Neuronal stem cell (in vitro differentiated cells): Measurements from ENCODE around the gene SP8.

ENCODE experiments used
- DNase-seq: peaks from one replicate; pipeline ENCODE4 v3.0.0-alpha.2; 2013; ENCODE audit warnings: low spot score
- H2AFZ ChIP-seq: one replicate; pipeline ENCODE4 v1.6.1; 2013; ENCODE audit warnings: mild to moderate bottlenecking, low read length, inconsistent platforms
- H2AK5ac ChIP-seq: 2 replicates; pipeline ENCODE4 v1.6.1; 2013; ENCODE audit warnings: low read depth, mild to moderate bottlenecking, inconsistent platforms, low read length, moderate library complexity, mixed read lengths
- H2BK120ac ChIP-seq: 2 replicates; pipeline ENCODE4 v1.6.1; 2013; ENCODE audit warnings: low read depth, mild to moderate bottlenecking, inconsistent platforms, low read length, moderate library complexity, mixed read lengths
- H2BK12ac ChIP-seq: one replicate; pipeline ENCODE4 v1.6.1; 2013; ENCODE audit warnings: low read length, inconsistent platforms
- H2BK15ac ChIP-seq: 2 replicates; pipeline ENCODE4 v1.6.1; 2013; ENCODE audit warnings: mild to moderate bottlenecking, low read length, inconsistent platforms, mixed read lengths
- H2BK5ac ChIP-seq: one replicate; pipeline ENCODE4 v1.6.1; 2013; ENCODE audit warnings: inconsistent platforms, mild to moderate bottlenecking, low read length, moderate library complexity
- H3K14ac ChIP-seq: one replicate; pipeline ENCODE4 v1.6.1; 2013; ENCODE audit warnings: low read length, inconsistent platforms
- H3K18ac ChIP-seq: 2 replicates; pipeline ENCODE4 v1.6.1; 2013; ENCODE audit warnings: low read length, inconsistent platforms
- H3K23ac ChIP-seq: 2 replicates; pipeline ENCODE4 v1.6.1; 2013; ENCODE audit warnings: low read depth, mild to moderate bottlenecking, mixed read lengths, low read length, inconsistent platforms; ENCODE audit not compliant: poor library complexity
- H3K27ac ChIP-seq: replicated peaks from 3 replicates; pipeline ENCODE4 v1.5.1; 2013; ENCODE audit warnings: low read length, inconsistent platforms
- H3K27me3 ChIP-seq, 3 experiments: 2 replicates each; pipeline ENCODE4 v1.6.1; 2013; ENCODE audit warnings: low read length in 3 of 3, mild to moderate bottlenecking in 2 of 3, inconsistent platforms in 1 of 3, low read depth in 1 of 3, mixed read lengths in 1 of 3, moderate library complexity in 1 of 3; ENCODE audit not compliant: control insufficient read depth in 3 of 3, insufficient read depth in 3 of 3
- H3K36me3 ChIP-seq, 2 donors: replicated peaks in 1 of 2; 2 replicates each; pipeline ENCODE4 v1.6.1; 2013; ENCODE audit warnings: low read length in 2 of 2; ENCODE audit not compliant: control insufficient read depth in 2 of 2, insufficient read depth in 2 of 2
- H3K4ac ChIP-seq: 2 replicates; pipeline ENCODE4 v1.6.1; 2013; ENCODE audit warnings: inconsistent platforms, mild to moderate bottlenecking, low read length, moderate library complexity
- H3K4me1 ChIP-seq, 2 donors: 1 replicate in 1 of 2; 2 replicates in 1 of 2; pipeline ENCODE4 v1.6.1; 2013; ENCODE audit warnings: low read length in 2 of 2, low read depth in 1 of 2; ENCODE audit not compliant: control insufficient read depth in 2 of 2, insufficient read depth in 1 of 2
- H3K4me2 ChIP-seq: one replicate; pipeline ENCODE4 v1.6.1; 2013; ENCODE audit warnings: mild to moderate bottlenecking, low read length, inconsistent platforms; ENCODE audit not compliant: insufficient read depth, poor library complexity, severe bottlenecking
- H3K4me3 ChIP-seq, 2 donors: 2 replicates each; pipeline ENCODE4 v1.5.1; 2013; ENCODE audit warnings: low read length in 2 of 2, mild to moderate bottlenecking in 2 of 2, inconsistent platforms in 1 of 2, moderate library complexity in 1 of 2
- H3K79me1 ChIP-seq: one replicate; pipeline ENCODE4 v1.6.1; 2013; ENCODE audit warnings: low read depth, mild to moderate bottlenecking, inconsistent platforms, low read length, moderate library complexity
- H3K9ac ChIP-seq: one replicate; pipeline ENCODE4 v1.6.1; 2013; ENCODE audit warnings: mild to moderate bottlenecking, low read depth, low read length, inconsistent platforms; ENCODE audit not compliant: poor library complexity
- H3K9me3 ChIP-seq, 2 donors: replicated peaks in 1 of 2; 2 replicates each; pipeline versions ENCODE3 to v1.6.1; 2013; ENCODE audit warnings: low read length in 2 of 2, mild to moderate bottlenecking in 2 of 2, inconsistent platforms in 1 of 2, low read depth in 1 of 2, mixed read lengths in 1 of 2, moderate library complexity in 1 of 2; ENCODE audit not compliant: control insufficient read depth in 2 of 2, insufficient read depth in 1 of 2
- H4K8ac ChIP-seq: one replicate; pipeline ENCODE4 v1.6.1; 2013; ENCODE audit warnings: low read depth, mild to moderate bottlenecking, inconsistent platforms, low read length, moderate library complexity
- H4K91ac ChIP-seq: one replicate; pipeline ENCODE4 v1.6.1; 2013; ENCODE audit warnings: low read length, low read depth, mild to moderate bottlenecking, inconsistent platforms; ENCODE audit not compliant: poor library complexity
- WGBS, 2 donors: extraction: QIAGEN DNeasy Blood & Tissue Kit; methylation state at CpG; one replicate each; pipeline ENCODE4 v1.1.7; 2013; ENCODE audit warnings: missing lambda C conversion rate in 2 of 2, mixed read lengths in 1 of 2; ENCODE audit not compliant: insufficient read length in 2 of 2, insufficient replicate concordance in 1 of 2; ENCODE audit errors: extremely low coverage in 2 of 2; 5-methylcytosine and 5-hydroxymethylcytosine counted together

Gene SP8

GRCh38 chr7:20776214-20776911 is 10.3 kb downstream of the SP8 start:
- H4K8ac ChIP-seq = no peak overlapping the region
- H2BK15ac ChIP-seq = no peak overlapping the region
- no peak overlapping the region for H3K4me2 ChIP-seq
- H3K36me3 ChIP-seq = no peaks in the 10 kb centered on the region
- peaks cover 4% of the 10 kb centered on the region for H3K79me1 ChIP-seq
- H2BK120ac ChIP-seq = no peak overlapping the region
- no peak overlapping the region for H3K9ac ChIP-seq
- no peak overlapping the region for H3K18ac ChIP-seq
- no CpG with 5 or more reads among the region's 29 CpGs for WGBS, 2 donors
- H2BK12ac ChIP-seq = no peak overlapping the region
- no peak overlapping the region for H2AK5ac ChIP-seq
- DNase-seq = no peak
- H2BK5ac ChIP-seq = no peak overlapping the region
- H3K27ac ChIP-seq = no peak overlapping the region
- no peak overlapping the region for H3K4ac ChIP-seq
- H3K9me3 ChIP-seq = no peaks in the 10 kb centered on the region
- no peak overlapping the region for H4K91ac ChIP-seq
- no peak overlapping the region for H3K23ac ChIP-seq
- H3K14ac ChIP-seq = no peak overlapping the region
- peaks cover 0 to 15% of the 10 kb centered on the region in 2 donors for H3K4me1 ChIP-seq
- no peak overlapping the region for H2AFZ ChIP-seq
- no peak overlapping the region for H3K4me3 ChIP-seq
- H3K27me3 ChIP-seq = peaks cover 0 to 65% (median 0%) of the 10 kb centered on the region in 3 experiments

- H2BK15ac ChIP-seq = no peak overlapping the region
- no peak overlapping the region for H3K27ac ChIP-seq
- no peak overlapping the region for H3K4ac ChIP-seq
- no peak overlapping the region for H3K18ac ChIP-seq
- H3K36me3 ChIP-seq = no peaks in the 10 kb centered on the region
- H3K9me3 ChIP-seq = no peaks in the 10 kb centered on the region
- H3K4me1 ChIP-seq = peaks cover 0 to 1% of the 10 kb centered on the region in 2 donors
- DNase-seq = no peak
- no peaks in the 10 kb centered on the region for H3K79me1 ChIP-seq
- H2BK120ac ChIP-seq = no peak overlapping the region
- no peak overlapping the region for H3K14ac ChIP-seq
- H3K9ac ChIP-seq = no peak overlapping the region
- no peak overlapping the region for H2BK12ac ChIP-seq
- no peak overlapping the region for H3K4me3 ChIP-seq
- no peak overlapping the region for H3K23ac ChIP-seq
- H4K91ac ChIP-seq = no peak overlapping the region
- no peak overlapping the region for H4K8ac ChIP-seq
- WGBS, 2 donors = no CpG with 5 or more reads among the region's 1 CpG
- H2BK5ac ChIP-seq = no peak overlapping the region
- H3K27me3 ChIP-seq = peaks cover 0 to 3% (median 0%) of the 10 kb centered on the region in 3 experiments
- H2AK5ac ChIP-seq = no peak overlapping the region
- no peak overlapping the region for H3K4me2 ChIP-seq
- no peak overlapping the region for H2AFZ ChIP-seq
These were observed 32.7 kb downstream of the SP8 start for GRCh38 chr7:20754001-20754400.

- Histone ChIP-seq H3K23ac (no peak overlapping the region), H3K4me2 (no peak overlapping the region), H4K91ac (no peak overlapping the region), H2BK5ac (no peak overlapping the region), H3K4ac (no peak overlapping the region), H3K4me1 (peaks cover 2 to 7% of the 10 kb centered on the region in 2 donors), H3K9ac (no peak overlapping the region), H3K4me3 (no peak overlapping the region), H2BK15ac (no peak overlapping the region), H3K9me3 (no peaks in the 10 kb centered on the region), H3K36me3 (no peaks in the 10 kb centered on the region), H3K27me3 (peaks cover 0 to 3% (median 0%) of the 10 kb centered on the region in 3 experiments), H2BK120ac (no peak overlapping the region), H2BK12ac (no peak overlapping the region), H3K14ac (no peak overlapping the region), H2AFZ (no peak overlapping the region), H3K18ac (no peak overlapping the region), H4K8ac (no peak overlapping the region), H3K27ac (no peak overlapping the region), H3K79me1 (no peaks in the 10 kb centered on the region), H2AK5ac (no peak overlapping the region)
- no CpG with 5 or more reads among the region's 1 CpG for WGBS, 2 donors
- no peak for DNase-seq
These were observed 36.8 kb downstream of the SP8 start for GRCh38 chr7:20749906-20750305.

GRCh38 chr7:20748853-20749252 is 37.8 kb downstream of the SP8 start:
- Histone ChIP-seq H3K36me3 (no peaks in the 10 kb centered on the region), H2BK5ac (no peak overlapping the region), H4K8ac (no peak overlapping the region), H3K9ac (no peak overlapping the region), H2AFZ (no peak overlapping the region), H3K14ac (no peak overlapping the region), H3K4ac (no peak overlapping the region), H2BK120ac (no peak overlapping the region), H2AK5ac (no peak overlapping the region), H3K9me3 (no peaks in the 10 kb centered on the region), H3K23ac (no peak overlapping the region), H3K4me2 (no peak overlapping the region), H3K79me1 (no peaks in the 10 kb centered on the region), H2BK15ac (no peak overlapping the region), H2BK12ac (no peak overlapping the region), H3K4me3 (no peak overlapping the region), H3K4me1 (peaks cover 2 to 7% of the 10 kb centered on the region in 2 donors), H3K18ac (no peak overlapping the region), H3K27me3 (peaks cover 0 to 3% (median 0%) of the 10 kb centered on the region in 3 experiments), H4K91ac (no peak overlapping the region), H3K27ac (no peak overlapping the region)
- no CpG with 5 or more reads among the region's 1 CpG for WGBS, 2 donors
- no peak for DNase-seq
